Measurements from ENCODE around the gene NPAS2. TPM values are rescaled to one million over a fixed set of nuclear protein-coding genes. Genes with fewer than 3 reads are reported as not detected.

The NPAS2 gene
- total RNA-seq, 1 experiment from 2014 or later, result 12.3 TPM

GRCh38 chr2:100906131-100906530 lies 86.2 kb downstream of the NPAS2 start:
- peaks cover 19% of the 10 kb centered on the region for H3K36me3 Mint-ChIP-seq (ENCODE audit: insufficient read depth, unreplicated experiment)
- TF ChIP-seq, protein P1, sequence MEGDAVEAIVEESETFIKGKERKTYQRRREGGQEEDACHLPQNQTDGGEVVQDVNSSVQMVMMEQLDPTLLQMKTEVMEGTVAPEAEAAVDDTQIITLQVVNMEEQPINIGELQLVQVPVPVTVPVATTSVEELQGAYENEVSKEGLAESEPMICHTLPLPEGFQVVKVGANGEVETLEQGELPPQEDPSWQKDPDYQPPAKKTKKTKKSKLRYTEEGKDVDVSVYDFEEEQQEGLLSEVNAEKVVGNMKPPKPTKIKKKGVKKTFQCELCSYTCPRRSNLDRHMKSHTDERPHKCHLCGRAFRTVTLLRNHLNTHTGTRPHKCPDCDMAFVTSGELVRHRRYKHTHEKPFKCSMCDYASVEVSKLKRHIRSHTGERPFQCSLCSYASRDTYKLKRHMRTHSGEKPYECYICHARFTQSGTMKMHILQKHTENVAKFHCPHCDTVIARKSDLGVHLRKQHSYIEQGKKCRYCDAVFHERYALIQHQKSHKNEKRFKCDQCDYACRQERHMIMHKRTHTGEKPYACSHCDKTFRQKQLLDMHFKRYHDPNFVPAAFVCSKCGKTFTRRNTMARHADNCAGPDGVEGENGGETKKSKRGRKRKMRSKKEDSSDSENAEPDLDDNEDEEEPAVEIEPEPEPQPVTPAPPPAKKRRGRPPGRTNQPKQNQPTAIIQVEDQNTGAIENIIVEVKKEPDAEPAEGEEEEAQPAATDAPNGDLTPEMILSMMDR (IDR thresholded peaks at IDR 0.05; ENCODE audit: unreplicated experiment), result no peak
- ChIA-PET CTCF (interaction anchor here (0.8 to 1.4 kb wide), 3 partner anchors 176 to 526 kb away, joined by 3 to 5 read pairs (median 3); no protein-coding TSS in a partner anchor), POLR2A (no interaction called here)
- H3K4me1 Mint-ChIP-seq (ENCODE audit: insufficient read depth, unreplicated experiment), result peaks cover 28% of the 10 kb centered on the region
- no peaks in the 10 kb centered on the region for H3K27me3 Mint-ChIP-seq (ENCODE audit: insufficient read depth, unreplicated experiment)
- no peak overlapping the region for H3K4me3 Mint-ChIP-seq (ENCODE audit: unreplicated experiment)
- no TSS peak for BruUV-seq (replicated peaks)
- no peaks in the 10 kb centered on the region for H3K9me3 Mint-ChIP-seq (ENCODE audit: unreplicated experiment)
- DNase-seq (ENCODE audit: unreplicated experiment), result no peak
- H3K27ac Mint-ChIP-seq (ENCODE audit: low read depth, unreplicated experiment), result no peak overlapping the region
- intact Hi-C loops (cut with micrococcal nuclease), result no loop called here

GRCh38 chr2:100906679-100907078 lies 86.7 kb downstream of the NPAS2 start:
- TF ChIP-seq, protein P1 (IDR thresholded peaks at IDR 0.05; ENCODE audit: unreplicated experiment), result no peak
- peaks cover 19% of the 10 kb centered on the region for H3K36me3 Mint-ChIP-seq (ENCODE audit: insufficient read depth, unreplicated experiment)
- POLR2A ChIA-PET, result no interaction called here
- no peak overlapping the region for H3K4me3 Mint-ChIP-seq (ENCODE audit: unreplicated experiment)
- intact Hi-C loops (cut with micrococcal nuclease), result no loop called here
- no peak overlapping the region for H3K27ac Mint-ChIP-seq (ENCODE audit: low read depth, unreplicated experiment)
- CTCF ChIA-PET, result interaction anchor here (0.8 kb wide), 1 partner anchor 299 kb away, joined by 3 read pairs; no protein-coding TSS in a partner anchor
- BruUV-seq (replicated peaks), result no TSS peak
- H3K9me3 Mint-ChIP-seq (ENCODE audit: unreplicated experiment), result no peaks in the 10 kb centered on the region
- no peak for DNase-seq (ENCODE audit: unreplicated experiment)
- no peaks in the 10 kb centered on the region for H3K27me3 Mint-ChIP-seq (ENCODE audit: insufficient read depth, unreplicated experiment)
- peaks cover 28% of the 10 kb centered on the region for H3K4me1 Mint-ChIP-seq (ENCODE audit: insufficient read depth, unreplicated experiment)

GRCh38 chr2:100907832-100908231 lies 87.9 kb downstream of the NPAS2 start:
- no peaks in the 10 kb centered on the region for H3K27me3 Mint-ChIP-seq (ENCODE audit: insufficient read depth, unreplicated experiment)
- peaks cover 19% of the 10 kb centered on the region for H3K36me3 Mint-ChIP-seq (ENCODE audit: insufficient read depth, unreplicated experiment)
- no peak overlapping the region for H3K27ac Mint-ChIP-seq (ENCODE audit: low read depth, unreplicated experiment)
- no peaks in the 10 kb centered on the region for H3K9me3 Mint-ChIP-seq (ENCODE audit: unreplicated experiment)
- ChIA-PET CTCF (interaction anchor here (0.8 kb wide), 1 partner anchor 12 kb away, joined by 3 read pairs; no protein-coding TSS in a partner anchor), POLR2A (interaction anchor here (1.4 kb wide), 1 partner anchor 15 kb away, joined by 3 read pairs; no protein-coding TSS in a partner anchor)
- DNase-seq (ENCODE audit: unreplicated experiment), result no peak
- no TSS peak for BruUV-seq (replicated peaks)
- intact Hi-C loops (cut with micrococcal nuclease), result no loop called here
- TF ChIP-seq, protein P1 (IDR thresholded peaks at IDR 0.05; ENCODE audit: unreplicated experiment), result no peak
- no peak overlapping the region for H3K4me3 Mint-ChIP-seq (ENCODE audit: unreplicated experiment)
- peaks cover 18% of the 10 kb centered on the region for H3K4me1 Mint-ChIP-seq (ENCODE audit: insufficient read depth, unreplicated experiment)

GRCh38 chr2:100909534-100910081 lies 89.7 kb downstream of the NPAS2 start:
- POLR2A ChIA-PET, result no interaction called here
- no peaks in the 10 kb centered on the region for H3K4me1 Mint-ChIP-seq (ENCODE audit: insufficient read depth, unreplicated experiment)
- H3K9me3 Mint-ChIP-seq (ENCODE audit: unreplicated experiment), result no peaks in the 10 kb centered on the region
- CTCF ChIA-PET, result no interaction called here
- no TSS peak for BruUV-seq (replicated peaks)
- TF ChIP-seq, protein P1 (IDR thresholded peaks at IDR 0.05; ENCODE audit: unreplicated experiment), result no peak
- intact Hi-C loops (cut with micrococcal nuclease), result no loop called here
- H3K4me3 Mint-ChIP-seq (ENCODE audit: unreplicated experiment), result no peak overlapping the region
- H3K36me3 Mint-ChIP-seq (ENCODE audit: insufficient read depth, unreplicated experiment), result peaks cover 12% of the 10 kb centered on the region
- no peaks in the 10 kb centered on the region for H3K27me3 Mint-ChIP-seq (ENCODE audit: insufficient read depth, unreplicated experiment)
- H3K27ac Mint-ChIP-seq (ENCODE audit: low read depth, unreplicated experiment), result no peak overlapping the region
- DNase-seq (ENCODE audit: unreplicated experiment), result no peak

All from MCF 10A (cell line).